ENCODE data around the gene CMC2.

The CMC2 gene

GRCh38 chr16:80973991-80974390 is 32.7 kb downstream of the CMC2 start:
- H3K4me3 ChIP-seq (ENCODE audit: low read length), result no peak overlapping the region
- no peak for TF ChIP-seq ZNF274 (IDR thresholded peaks at IDR 0.05; ENCODE audit: low read depth, low read length)

- no peak for TF ChIP-seq ZNF274 (IDR thresholded peaks at IDR 0.05; ENCODE audit: low read depth, low read length)
Measured at GRCh38 chr16:80972611-80973010, 34.1 kb downstream of the CMC2 start.

GRCh38 chr16:80971819-80972218 is 34.9 kb downstream of the CMC2 start:
- H3K4me3 ChIP-seq (ENCODE audit: low read length), result no peak overlapping the region
- no peak for TF ChIP-seq ZNF274 (IDR thresholded peaks at IDR 0.05; ENCODE audit: low read depth, low read length)

More at GRCh38 chr16:80972611-80973010, 34.1 kb downstream of the CMC2 start:
- no peak overlapping the region for H3K4me3 ChIP-seq (ENCODE audit: low read length)

- TF ChIP-seq ZNF274 (IDR thresholded peaks at IDR 0.05; ENCODE audit: low read depth, low read length), result no peak
- H3K4me3 ChIP-seq (ENCODE audit: low read length), result no peak overlapping the region
Measured at GRCh38 chr16:80969114-80969484, 37.6 kb downstream of the CMC2 start.

- no peak overlapping the region for H3K4me3 ChIP-seq (ENCODE audit: low read length)
- TF ChIP-seq ZNF274 (IDR thresholded peaks at IDR 0.05; ENCODE audit: low read depth, low read length), result no peak
Measured at GRCh38 chr16:80968386-80969113, 38.1 kb downstream of the CMC2 start.

- no peak for TF ChIP-seq ZNF274 (IDR thresholded peaks at IDR 0.05; ENCODE audit: low read depth, low read length)
- no peak overlapping the region for H3K4me3 ChIP-seq (ENCODE audit: low read length)
Measured at GRCh38 chr16:80966617-80967016, 40.1 kb downstream of the CMC2 start.

GRCh38 chr16:80964351-80964750 is 42.3 kb downstream of the CMC2 start:
- H3K4me3 ChIP-seq (ENCODE audit: low read length), result no peak overlapping the region
- no peak for TF ChIP-seq ZNF274 (IDR thresholded peaks at IDR 0.05; ENCODE audit: low read depth, low read length)

GRCh38 chr16:80962879-80963278 is 43.8 kb downstream of the CMC2 start:
- no peak for TF ChIP-seq ZNF274 (IDR thresholded peaks at IDR 0.05; ENCODE audit: low read depth, low read length)
- no peak overlapping the region for H3K4me3 ChIP-seq (ENCODE audit: low read length)

GRCh38 chr16:80958284-80958683 is 48.4 kb downstream of the CMC2 start:
- H3K4me3 ChIP-seq (ENCODE audit: low read length), result no peak overlapping the region
- TF ChIP-seq ZNF274 (IDR thresholded peaks at IDR 0.05; ENCODE audit: low read depth, low read length), result no peak

GRCh38 chr16:80954985-80955384 is 51.7 kb downstream of the CMC2 start:
- TF ChIP-seq ZNF274 (IDR thresholded peaks at IDR 0.05; ENCODE audit: low read depth, low read length), result no peak
- no peak overlapping the region for H3K4me3 ChIP-seq (ENCODE audit: low read length)

- no peak overlapping the region for H3K4me3 ChIP-seq (ENCODE audit: low read length)
- no peak for TF ChIP-seq ZNF274 (IDR thresholded peaks at IDR 0.05; ENCODE audit: low read depth, low read length)
Measured at GRCh38 chr16:80948886-80949493, 57.7 kb downstream of the CMC2 start.

- no peak for TF ChIP-seq ZNF274 (IDR thresholded peaks at IDR 0.05; ENCODE audit: low read depth, low read length)
- H3K4me3 ChIP-seq (ENCODE audit: low read length), result no peak overlapping the region
Measured at GRCh38 chr16:80947708-80948625, 58.7 kb downstream of the CMC2 start.

- H3K4me3 ChIP-seq (ENCODE audit: low read length), result no peak overlapping the region
- no peak for TF ChIP-seq ZNF274 (IDR thresholded peaks at IDR 0.05; ENCODE audit: low read depth, low read length)
Measured at GRCh38 chr16:80947239-80947638, 59.4 kb downstream of the CMC2 start.

GRCh38 chr16:80946481-80946880 is 60.2 kb downstream of the CMC2 start:
- no peak for TF ChIP-seq ZNF274 (IDR thresholded peaks at IDR 0.05; ENCODE audit: low read depth, low read length)
- no peak overlapping the region for H3K4me3 ChIP-seq (ENCODE audit: low read length)
